Measurements from ENCODE around the gene TGM3. TPM values are rescaled to one million over a fixed set of nuclear protein-coding genes. Genes with fewer than 3 reads are reported as not detected.
"Not testable (repeated sequence)": the region's sequence is repeated elsewhere in the genome, so short reads cannot be mapped to it uniquely, and the experiment has no call there.

TGM3 gene, protein sequence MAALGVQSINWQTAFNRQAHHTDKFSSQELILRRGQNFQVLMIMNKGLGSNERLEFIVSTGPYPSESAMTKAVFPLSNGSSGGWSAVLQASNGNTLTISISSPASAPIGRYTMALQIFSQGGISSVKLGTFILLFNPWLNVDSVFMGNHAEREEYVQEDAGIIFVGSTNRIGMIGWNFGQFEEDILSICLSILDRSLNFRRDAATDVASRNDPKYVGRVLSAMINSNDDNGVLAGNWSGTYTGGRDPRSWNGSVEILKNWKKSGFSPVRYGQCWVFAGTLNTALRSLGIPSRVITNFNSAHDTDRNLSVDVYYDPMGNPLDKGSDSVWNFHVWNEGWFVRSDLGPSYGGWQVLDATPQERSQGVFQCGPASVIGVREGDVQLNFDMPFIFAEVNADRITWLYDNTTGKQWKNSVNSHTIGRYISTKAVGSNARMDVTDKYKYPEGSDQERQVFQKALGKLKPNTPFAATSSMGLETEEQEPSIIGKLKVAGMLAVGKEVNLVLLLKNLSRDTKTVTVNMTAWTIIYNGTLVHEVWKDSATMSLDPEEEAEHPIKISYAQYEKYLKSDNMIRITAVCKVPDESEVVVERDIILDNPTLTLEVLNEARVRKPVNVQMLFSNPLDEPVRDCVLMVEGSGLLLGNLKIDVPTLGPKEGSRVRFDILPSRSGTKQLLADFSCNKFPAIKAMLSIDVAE
- not detected in 2 replicates for total RNA-seq

DNA sequence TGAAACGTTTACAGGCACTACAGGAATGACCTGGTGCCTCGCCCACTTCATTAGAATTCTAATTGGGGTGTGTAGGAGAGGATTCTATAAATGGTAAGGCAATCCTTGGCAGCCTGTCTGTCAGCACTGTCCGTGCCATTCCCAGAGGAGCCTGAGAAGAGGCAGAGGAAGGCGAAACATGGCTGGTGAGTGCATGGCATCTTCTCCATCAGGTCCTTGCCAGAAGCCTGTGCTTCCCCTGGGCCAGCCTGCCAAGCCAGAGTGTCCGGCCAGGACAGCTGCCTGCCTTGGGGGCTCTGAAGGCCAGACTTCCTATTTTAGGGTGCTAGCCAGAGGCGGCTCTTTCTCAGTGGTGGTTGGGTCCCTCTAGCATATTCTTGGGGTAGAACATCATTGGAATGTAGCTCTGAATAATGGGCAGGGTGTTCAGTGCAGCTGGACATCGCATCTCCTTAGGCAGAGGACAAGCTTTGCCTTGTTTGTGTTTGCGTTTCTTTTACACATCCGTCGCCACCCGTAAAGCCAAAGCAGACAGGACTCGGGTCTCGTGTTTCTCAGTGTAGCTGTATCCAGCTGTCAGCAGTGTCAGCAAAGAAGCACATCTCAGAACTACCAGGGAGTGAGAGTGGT lies at the start of gene TGM3:
Gene TGM3, plus strand, starts transcription at position 116 of the 630 bp plus-strand sequence. Its CDS starts 63 bp downstream, at position 179.
- intact Hi-C loops (cut with micrococcal nuclease) = no loop called here

DNA sequence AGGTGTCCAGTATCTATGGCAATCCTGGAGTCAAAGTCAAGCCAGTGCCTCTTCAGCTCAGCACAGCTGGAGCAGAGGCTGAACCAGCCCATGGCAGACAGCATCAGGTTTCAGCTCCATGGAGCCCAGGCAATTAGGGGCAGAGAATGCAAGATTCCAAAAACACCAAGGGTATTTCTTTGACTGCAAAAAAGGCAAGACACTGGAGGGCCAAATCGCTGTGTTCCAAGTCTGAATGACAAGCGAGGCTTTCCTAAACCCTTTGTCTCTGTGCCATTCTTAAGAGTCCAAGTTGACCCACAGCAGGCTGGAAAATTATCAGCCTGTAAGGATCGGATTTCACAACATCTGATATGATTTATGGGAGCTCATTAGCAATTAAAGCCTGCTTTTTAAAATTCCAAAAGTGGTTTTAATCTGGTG lies 49.7 kb upstream of the TGM3 start:
- intact Hi-C loops (cut with micrococcal nuclease) = no loop called here

GRCh38 chr20:2248837-2249236 lies 47.0 kb upstream of the TGM3 start:
- intact Hi-C loops (cut with micrococcal nuclease) = no loop called here

GRCh38 chr20:2249935-2250334 lies 45.9 kb upstream of the TGM3 start:
- intact Hi-C loops (cut with micrococcal nuclease) = no loop called here

GRCh38 chr20:2252419-2252997 lies 43.3 kb upstream of the TGM3 start:
- intact Hi-C loops (cut with micrococcal nuclease) = no loop called here

GRCh38 chr20:2253256-2253655 lies 42.5 kb upstream of the TGM3 start:
- intact Hi-C loops (cut with micrococcal nuclease) = no loop called here

DNA sequence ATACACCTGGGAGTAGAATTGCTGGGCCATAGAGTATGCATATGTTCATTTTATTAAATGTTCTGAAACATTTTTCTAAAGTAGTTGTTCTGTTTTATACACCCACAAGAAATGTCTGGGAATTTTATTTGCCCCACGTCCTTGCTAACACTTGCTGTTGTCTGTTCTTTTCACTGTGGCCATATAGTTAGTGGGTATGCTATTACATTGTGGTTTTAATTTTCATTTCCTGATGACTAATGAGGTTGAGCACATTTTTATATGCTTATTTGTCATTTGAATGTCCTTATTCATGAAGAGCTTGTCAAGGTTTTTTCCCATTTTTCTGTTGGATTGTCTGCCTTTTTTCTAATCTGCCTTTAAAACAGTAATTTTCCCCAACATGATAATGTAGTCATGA lies 41.5 kb upstream of the TGM3 start:
- intact Hi-C loops (cut with micrococcal nuclease) = no loop called here

DNA sequence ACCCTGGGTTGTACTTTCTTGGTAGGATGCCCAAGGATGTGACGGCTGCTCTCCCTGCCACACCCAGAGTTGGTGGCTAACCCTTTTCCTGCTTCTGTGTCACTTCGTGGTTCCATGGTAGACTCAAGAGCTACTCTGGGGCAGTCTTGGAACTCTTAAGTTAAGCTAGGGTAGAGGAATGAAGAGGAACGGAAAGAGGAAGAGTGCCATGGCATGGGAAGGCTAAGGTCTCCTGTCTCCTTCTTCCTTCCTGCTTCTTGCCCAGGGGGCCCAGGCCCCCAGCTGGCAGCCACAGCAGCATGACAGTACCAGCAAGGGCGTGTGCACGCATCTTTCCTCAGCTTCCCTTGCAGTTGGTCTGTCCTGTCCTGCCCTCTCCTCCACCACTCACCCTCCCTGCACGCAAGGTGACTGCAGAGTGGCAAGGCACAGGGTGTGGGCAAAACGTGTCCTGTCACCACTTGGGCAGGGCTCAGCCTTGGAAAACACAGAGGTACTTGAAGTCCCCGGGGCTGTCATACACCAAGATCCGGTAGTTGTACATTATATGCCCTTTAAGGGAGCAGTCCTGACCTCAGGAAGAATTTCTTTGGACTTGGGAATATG lies 39.8 kb upstream of the TGM3 start:
- intact Hi-C loops (cut with micrococcal nuclease) = no loop called here

- intact Hi-C loops (cut with micrococcal nuclease) = no loop called here
Observed at GRCh38 chr20:2259731-2260130, 36.1 kb upstream of the TGM3 start.

- intact Hi-C loops (cut with micrococcal nuclease) = no loop called here
Observed at GRCh38 chr20:2260250-2260649, 35.6 kb upstream of the TGM3 start.

DNA sequence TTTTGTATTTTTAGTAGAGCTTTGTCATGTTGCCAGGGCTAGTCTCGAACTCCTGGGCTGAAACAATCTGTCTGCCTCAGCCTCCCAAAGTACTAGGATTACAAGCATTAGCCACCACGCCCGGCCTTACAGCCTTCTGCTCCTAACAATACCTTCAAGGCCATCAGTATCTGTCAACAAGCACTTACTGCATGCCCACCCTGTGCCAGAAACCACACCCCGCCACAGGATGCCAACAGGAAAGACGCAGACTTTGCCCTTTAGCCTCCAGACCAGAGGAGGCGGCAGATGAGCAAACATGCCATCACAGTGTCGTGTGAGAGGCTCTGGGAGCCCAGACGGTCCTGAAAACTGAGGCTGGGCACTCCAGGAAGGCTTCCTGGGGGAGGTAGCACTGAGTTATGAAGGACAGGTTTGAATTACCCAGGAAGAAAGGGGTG lies 34.7 kb upstream of the TGM3 start:
- intact Hi-C loops (cut with micrococcal nuclease) = no loop called here

DNA sequence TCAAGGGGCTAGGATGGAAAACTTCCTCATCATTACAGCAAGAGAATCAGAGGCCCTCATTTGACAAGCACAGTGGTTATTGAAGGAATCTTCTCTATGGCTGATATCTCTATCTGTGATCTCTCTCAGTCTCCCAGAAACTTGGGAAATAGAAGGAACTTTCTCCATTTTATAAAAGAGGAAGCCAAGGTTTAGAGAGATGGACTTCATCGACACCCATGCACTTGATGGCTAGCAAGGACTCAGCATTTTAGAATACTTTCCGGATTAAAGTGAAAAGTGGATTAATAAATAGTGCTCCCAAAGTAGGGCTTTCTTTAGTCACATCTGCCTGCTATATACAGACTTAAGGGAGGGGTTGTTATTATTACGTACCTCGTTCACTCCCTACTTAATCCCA lies 34.2 kb upstream of the TGM3 start:
- intact Hi-C loops (cut with micrococcal nuclease) = no loop called here

DNA sequence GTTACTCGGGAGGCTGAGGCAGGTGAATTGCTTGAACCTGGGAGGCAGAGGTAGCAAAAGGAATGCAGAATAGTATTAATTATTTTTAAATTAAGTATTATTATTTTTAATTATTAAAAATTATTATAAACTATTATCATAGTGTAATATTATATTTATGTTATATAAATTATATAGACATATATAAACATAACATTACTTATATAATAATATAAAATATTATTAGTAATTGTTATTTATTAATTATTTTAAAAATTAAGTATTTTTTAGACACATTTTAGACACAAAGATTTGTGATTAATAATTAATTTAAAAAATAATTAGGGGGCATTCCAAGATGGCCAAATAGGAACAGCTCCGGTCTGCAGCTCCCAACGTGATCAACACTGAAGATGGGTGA lies 31.7 kb upstream of the TGM3 start:
- intact Hi-C loops (cut with micrococcal nuclease) = no loop called here

- intact Hi-C loops (cut with micrococcal nuclease) = not testable (repeated sequence)
Observed at GRCh38 chr20:2264621-2265374, 31.0 kb upstream of the TGM3 start.

- intact Hi-C loops (cut with micrococcal nuclease) = no loop called here
Observed at GRCh38 chr20:2273634-2274302, 22.0 kb upstream of the TGM3 start.

GRCh38 chr20:2276015-2276414 lies 19.8 kb upstream of the TGM3 start:
- intact Hi-C loops (cut with micrococcal nuclease) = no loop called here

- intact Hi-C loops (cut with micrococcal nuclease) = no loop called here
Observed at GRCh38 chr20:2279253-2279779, 16.5 kb upstream of the TGM3 start.

GRCh38 chr20:2280082-2280481 lies 15.7 kb upstream of the TGM3 start:
- intact Hi-C loops (cut with micrococcal nuclease) = no loop called here

DNA sequence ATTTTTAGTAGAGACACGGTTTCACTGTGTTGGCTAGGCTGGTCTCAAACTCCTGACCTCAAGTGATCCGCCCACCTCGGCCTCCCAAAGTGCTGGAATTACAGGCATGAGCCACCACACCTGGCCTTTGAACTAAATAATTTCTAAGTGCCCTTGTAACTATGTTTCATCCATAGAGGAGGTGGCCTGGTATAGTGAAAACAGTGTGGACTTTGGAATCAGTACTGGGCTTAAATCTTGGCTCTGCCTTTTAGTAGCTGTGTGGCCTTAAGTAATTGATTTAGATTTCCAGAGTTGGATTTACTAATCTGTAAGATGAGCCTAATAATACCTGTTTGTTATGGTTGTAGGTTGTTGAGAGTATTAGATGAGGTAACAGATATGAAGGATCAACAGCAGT lies 14.2 kb upstream of the TGM3 start:
- intact Hi-C loops (cut with micrococcal nuclease) = no loop called here

GRCh38 chr20:2282181-2282580 lies 13.6 kb upstream of the TGM3 start:
- intact Hi-C loops (cut with micrococcal nuclease) = no loop called here
